ENCODE results near the gene MICU1.

DNA sequence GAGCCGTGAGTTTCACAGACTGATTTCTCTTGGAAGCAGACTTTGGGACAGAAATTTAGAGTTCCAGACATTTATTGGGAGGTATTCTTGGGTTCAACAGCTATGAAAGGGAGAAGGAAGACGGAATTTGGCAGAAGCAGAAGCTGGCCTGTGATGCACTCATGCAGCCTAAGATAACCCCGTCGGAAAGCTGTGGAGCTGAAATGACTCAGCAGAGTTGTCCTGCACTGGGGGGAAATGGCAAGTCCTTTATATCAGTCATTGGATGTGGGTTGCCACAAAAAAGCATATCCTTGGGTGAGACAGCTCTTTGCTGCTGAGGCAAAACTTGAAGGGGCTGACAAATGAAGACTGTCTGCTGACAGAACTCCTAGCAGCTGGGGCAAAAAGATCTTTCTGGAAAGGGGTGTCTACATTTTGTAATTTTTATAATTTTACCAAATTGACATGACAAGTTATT is 11.5 kb upstream of the MICU1 start:
- TF ChIP-seq, protein P1, sequence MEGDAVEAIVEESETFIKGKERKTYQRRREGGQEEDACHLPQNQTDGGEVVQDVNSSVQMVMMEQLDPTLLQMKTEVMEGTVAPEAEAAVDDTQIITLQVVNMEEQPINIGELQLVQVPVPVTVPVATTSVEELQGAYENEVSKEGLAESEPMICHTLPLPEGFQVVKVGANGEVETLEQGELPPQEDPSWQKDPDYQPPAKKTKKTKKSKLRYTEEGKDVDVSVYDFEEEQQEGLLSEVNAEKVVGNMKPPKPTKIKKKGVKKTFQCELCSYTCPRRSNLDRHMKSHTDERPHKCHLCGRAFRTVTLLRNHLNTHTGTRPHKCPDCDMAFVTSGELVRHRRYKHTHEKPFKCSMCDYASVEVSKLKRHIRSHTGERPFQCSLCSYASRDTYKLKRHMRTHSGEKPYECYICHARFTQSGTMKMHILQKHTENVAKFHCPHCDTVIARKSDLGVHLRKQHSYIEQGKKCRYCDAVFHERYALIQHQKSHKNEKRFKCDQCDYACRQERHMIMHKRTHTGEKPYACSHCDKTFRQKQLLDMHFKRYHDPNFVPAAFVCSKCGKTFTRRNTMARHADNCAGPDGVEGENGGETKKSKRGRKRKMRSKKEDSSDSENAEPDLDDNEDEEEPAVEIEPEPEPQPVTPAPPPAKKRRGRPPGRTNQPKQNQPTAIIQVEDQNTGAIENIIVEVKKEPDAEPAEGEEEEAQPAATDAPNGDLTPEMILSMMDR (IDR thresholded peaks at IDR 0.05) = no peak
- no peak for TF ChIP-seq EP300 (IDR thresholded peaks at IDR 0.05)

All from upper lobe of left lung (tissue), 4 donors.